GM21825 (cell line): ENCODE results near the gene FGD3.

Source experiments
- ATAC-seq: cut with Tn5 transposase; IDR thresholded peaks from one replicate; pipeline ENCODE4 v1.9.1; 2021; ENCODE audit warnings: mild to moderate bottlenecking, moderate library complexity; ENCODE audit not compliant: unreplicated experiment

The FGD3 gene

DNA sequence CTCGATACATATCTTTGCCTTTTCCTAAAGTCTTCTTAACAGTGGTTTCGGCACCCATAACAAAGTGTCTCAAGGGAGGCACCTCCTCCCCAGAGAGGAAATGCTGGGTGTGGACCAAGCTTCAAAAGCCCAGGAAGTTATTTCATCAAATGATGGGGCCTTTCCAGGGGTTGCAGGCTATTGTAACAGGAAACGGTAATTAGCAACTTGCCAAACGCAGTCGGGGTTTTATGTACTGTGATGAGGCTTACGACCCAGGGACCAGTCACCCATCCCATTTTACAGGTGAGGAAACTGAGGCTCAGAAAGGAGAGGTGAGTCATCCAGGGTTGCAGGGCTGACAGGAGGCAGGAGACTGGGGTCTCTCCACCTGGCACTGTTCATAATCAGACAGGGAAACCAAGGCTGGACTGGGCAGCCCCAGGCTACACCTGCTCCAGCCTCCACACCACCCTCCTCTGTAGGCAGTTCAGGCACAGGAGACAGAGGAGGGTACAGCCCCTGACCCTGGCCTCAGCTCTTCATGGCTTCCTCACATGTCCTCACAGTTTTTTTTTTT lies 81.2 kb downstream of the FGD3 start:
- no peak for ATAC-seq

DNA sequence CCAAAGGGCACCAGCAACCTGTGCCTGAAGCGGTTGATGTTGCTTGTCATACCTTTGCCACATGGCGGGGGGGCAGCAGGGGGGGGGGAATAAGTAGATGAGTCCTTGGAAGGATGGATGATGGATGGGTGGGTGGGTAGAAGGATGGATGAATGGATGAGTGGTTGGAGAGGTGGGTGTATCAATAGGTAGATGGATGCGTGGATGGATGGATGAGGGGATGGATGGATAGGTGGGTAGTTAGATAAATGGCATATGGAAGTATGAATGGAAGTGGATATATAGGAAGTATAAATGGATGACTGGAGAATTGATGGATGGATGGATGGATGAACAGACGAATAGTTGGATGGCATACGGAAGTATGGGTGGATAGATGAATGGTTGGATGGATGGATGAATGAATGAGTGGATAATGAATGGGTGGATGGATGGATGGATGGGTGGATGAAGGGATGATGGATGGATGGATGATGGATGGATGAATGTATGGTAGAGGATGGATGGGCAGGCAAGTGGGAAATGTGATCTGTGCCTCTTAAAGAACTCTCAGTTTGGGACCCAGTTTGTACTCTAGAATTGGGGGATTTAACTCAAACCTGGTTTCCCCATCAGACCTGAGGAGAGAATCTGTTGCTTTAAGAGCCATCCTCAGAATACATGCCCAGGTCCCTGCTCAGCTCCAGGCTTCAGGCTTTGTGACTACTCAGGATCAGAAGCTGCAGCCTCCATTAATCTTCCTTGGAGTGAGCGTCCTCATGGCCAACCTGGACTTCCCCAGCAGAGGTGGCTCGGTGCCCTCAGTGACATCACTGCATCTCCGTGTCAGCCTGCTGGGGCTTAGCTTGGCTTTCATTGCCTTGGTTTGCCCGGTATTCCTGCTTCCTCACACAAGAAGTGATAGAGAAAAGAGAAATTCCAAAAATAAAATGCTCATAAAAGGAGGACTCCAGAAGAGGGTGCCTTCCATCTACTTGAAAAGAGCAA lies 83.6 kb downstream of the FGD3 start:
- no peak for ATAC-seq

DNA sequence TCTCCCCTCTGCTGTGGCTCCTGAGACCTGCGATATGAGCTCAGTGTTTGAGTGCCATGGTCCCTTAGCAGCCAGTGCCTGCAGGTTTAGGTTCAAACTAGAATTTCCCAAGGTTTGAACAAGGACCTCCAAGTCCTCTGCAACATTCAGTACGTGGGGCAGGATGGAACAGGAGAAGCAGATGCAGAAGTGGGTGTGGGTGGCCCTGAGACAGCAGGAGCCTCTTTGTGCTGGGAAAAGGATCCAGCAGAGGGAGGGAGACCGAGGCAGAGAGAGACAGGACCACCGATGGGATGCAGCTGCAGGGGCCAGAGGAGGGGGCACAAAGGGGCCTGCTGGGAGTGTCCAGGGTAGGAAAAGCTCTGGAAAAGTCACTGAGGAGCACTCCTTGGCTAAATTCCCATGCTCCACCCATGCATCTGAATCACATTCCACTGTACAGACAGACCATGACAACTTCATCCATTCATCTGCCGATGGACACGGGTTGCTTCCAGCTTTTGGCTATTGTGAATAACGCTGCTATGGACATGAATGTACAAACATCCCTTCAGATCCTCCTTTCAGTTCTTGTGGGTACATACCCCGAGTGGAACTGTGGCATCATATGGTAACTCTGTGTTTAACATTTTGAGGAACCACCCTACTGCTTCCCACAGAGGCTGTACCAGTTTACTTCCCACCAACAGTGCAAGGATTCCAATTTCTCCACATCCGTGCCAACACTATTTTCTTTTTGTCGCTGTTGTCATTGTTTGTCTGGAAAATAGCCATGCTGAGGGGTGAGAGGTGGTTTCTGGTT lies 84.5 kb downstream of the FGD3 start:
- no peak for ATAC-seq

DNA sequence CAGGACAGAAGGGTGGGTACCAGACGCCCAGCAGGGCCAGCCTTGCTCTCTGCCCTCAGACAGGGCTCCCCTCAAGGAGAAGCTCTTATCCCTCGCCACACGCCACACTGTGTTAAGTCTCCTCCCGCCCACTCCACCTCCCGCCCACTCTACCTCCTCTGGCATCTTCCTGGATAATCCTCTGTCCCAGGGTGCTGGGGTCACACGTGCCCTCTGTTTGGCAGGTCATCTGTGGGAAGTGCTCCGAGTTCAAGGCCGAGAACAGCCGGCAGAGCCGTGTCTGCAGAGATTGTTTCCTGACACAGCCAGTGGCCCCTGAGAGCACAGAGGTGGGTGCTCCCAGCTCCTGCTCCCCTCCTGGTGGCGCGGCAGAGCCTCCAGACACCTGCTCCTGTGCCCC lies 85.2 kb downstream of the FGD3 start:
- ATAC-seq, result no peak

DNA sequence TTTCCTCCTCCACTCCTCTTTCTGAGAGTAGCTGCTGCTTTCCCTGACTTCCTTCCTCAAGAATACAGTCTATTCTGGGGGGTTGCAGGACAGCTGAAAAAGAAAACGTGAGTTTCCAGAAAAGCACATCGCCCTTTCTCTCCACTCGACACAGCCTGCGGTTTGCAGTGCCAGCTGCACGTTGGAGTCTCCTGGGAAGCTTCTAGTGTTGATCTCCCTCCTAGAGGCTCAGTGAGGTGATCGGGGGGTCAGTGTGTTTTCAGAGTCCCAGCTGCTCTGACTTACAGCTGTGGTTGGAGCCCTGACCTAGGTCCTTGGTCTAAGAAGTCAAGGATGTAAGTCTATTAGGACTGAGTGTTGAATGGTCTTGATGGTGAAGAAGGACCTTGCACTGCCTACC lies 86.2 kb downstream of the FGD3 start:
- ATAC-seq, result no peak

DNA sequence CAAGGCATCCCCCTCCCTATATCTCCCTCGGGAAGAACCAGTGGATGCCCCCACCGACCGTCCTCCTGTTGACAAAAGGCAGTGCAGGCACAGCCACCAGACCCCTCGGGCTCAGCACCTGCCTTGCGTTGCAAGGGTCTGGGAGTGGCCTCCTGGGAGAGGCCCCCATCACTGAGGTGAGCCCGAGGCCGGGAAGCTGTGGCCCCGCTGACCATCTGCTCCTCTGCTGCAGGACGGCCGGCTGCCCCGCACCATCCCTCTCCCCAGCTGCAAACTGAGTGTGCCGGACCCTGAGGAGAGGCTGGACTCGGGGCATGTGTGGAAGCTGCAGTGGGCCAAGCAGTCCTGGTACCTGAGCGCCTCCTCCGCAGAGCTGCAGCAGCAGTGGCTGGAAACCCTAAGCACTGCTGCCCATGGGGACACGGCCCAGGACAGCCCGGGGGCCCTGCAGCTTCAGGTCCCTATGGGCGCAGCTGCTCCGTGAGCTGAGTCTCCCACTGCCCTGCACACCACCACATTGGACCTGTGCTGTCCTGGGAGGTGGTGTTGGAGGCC lies 87.9 kb downstream of the FGD3 start:
- ATAC-seq, result no peak

DNA sequence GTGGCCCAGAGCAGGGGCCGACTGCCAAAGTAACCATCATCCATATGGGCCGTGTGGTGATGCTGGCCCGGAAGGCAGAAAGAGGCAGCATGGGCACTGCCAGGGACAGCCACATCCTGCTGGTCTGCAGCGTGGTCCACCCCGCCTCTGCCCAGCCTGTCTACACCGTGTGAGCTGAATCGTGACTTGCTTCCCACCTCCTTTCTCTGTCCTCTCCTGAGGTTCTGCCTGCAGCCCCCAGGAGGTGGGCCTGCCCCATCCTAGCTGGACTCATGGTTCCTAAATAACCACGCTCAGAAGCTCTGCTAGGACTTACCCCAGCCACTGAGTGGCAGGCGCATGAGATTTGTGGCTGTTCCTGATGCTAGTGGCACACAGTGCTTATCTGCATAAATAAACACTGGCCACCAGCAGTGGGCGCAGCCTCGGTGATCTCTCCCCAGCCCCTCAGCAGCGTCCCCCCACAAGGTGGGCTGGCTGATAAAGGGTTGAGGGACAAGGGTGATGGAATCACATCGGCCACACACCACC lies 88.6 kb downstream of the FGD3 start:
- ATAC-seq, result no peak

DNA sequence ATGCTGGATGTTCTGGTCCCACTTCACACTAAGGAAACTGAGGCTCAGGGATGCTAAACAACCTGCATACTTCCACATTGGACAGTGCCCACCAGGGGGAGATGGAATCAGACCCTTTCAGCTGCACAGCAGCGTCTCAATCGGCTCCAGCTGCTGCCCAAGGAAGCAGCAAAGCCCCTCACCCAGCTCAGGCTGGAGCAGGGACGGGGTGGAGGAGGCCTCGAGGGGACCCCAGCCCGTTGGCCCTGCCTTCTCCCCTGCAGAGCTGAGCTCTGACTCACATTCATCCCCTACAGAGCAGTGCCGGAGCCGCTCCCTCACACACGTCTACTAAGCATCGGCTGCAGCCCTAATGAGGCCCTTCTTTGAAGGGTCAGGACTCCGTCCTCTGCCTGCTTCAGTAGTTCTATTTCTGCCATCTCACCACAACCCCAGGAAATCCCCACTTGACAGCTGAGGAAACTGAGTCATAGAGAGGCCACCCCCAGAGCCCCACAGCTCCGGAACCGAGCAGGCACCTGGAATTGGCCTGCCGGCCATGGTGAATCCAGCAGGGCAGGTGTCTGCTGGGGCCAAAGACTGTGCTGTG lies 89.7 kb downstream of the FGD3 start:
- ATAC-seq, result no peak

DNA sequence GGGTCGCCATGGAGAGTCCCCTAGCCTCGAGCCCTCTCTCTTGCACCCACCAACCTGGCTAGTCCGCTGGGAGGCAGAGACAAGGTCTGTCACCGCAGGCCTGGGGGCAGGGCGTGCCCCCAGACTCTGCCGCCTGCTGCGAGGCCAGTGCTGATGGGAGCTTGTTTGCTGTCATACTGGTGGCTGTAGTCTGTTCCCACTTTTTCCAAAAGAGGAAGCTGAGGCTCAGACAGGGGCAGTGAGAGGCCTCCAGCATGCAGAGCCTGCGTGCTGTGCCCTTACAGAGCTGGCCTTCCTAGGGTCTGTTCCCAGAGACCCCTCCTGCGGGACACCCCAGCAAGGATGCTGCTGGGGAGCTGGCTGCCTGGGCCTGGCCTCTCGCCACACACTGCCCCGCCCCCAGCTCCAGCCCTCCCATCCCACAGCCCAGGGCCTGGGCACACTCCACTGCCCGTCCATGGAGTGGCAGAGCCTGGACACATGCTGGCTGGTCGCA lies 90.2 kb downstream of the FGD3 start:
- ATAC-seq, result no peak

DNA sequence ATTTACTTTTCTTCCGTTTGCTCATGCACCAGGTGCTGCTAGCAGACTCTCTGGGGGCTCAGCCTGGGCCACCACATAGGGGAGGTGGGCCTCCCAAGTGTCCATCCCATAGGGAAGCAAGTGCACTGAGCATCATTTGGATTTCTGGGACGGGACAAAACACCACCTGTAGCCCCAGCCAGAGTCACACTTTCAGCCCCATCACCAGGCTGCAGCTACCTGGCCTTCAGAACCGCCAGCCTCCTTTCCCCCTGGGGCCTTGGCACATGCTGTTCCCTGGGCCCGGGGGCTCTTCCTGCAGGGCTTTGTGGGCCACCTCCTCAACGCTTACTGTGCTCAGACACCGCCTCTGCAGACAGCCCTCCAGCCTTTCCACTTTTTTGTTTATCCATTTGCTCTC lies 91.6 kb downstream of the FGD3 start:
- ATAC-seq, result no peak

DNA sequence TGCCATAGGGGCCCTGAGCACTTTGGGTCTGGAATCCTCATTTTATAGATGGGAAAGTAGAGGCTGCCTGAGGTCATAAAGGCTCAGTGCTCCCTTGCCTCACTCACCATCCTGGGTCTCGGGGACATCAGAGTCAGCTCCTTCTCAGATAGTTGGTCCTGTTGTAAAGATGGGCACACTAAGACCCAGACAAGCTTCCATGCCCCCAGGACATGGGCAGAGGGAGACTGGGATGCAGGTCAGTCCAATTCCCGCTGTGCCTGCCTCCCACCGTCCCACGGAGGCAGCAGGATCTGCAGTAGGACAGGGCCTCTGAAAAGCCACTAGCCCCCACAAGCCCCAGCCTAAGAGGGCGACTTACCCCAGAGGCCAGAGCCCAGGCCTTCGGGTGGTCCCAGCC lies 92.1 kb downstream of the FGD3 start:
- ATAC-seq, result no peak

DNA sequence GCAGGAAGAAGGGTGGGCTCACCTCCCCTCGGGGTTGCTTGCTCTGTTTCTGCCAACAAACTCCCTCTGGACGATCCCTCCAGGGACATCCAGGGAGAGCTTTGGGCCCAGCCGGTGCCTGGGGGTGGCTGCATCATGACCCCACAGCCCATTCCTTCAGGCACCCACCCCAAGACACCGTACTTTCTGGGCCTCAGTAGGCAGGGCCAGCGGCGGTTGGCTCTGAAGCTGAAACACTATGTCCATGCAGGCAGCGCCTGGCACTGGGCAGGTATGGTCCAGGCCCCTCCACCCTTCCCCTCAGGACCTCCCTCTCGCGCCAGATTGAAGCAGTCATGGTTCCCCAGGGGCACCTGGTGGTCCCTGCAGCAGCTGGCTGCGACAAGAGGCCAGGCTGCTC lies 92.7 kb downstream of the FGD3 start:
- no peak for ATAC-seq

DNA sequence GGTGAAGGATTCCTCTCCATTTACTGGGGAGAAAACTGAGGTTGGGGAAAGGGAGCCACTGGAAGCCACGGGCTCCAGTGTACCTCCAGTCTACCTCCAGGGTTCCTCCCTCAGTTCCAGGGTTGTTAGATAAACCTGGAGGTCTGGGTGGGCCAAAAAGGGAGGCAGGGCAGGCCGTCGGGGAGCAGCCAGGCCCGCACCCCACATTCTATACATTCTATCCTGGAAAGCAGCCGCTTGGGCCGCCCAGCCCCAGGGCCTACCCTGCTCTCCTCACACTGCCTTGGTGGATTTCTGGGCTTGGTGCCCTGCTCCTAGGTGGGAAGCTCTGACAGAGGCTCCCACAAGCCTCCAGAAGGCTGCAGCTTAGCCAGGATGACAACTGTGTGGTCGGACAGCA lies 93.1 kb downstream of the FGD3 start:
- ATAC-seq, result no peak

DNA sequence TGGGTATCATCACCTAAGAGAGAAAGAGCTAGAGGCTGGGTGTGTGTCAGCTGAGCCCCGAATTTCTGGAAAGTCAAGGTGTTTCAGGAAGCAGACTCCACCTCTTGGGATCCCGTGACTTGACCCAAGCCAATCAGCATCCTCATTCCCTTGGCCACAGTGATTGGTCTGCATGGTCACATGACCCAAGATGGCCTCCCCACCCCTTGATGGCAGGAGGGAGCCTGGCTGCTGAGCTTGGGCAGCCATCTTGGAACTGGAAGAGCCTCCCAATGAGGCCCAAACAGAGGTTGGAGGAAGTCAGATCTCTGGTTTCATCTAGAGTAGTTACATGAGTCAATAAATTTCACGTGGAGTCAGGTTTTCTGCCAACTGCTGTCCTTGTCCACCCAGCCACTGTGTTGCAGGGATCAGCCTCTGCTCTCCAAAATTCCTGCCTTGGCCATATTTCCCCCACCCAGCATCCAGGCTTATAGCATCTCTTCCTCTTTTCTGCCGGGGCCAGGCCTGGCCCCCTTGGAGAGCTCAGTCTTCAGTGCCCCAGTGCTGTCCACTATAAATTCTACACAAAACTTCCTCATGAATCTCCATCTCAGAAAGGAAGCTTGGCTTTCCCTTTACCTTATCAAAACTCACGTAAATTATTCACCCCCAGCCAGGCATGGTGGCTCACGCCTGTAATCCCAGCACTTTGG lies 93.9 kb downstream of the FGD3 start:
- no peak for ATAC-seq

DNA sequence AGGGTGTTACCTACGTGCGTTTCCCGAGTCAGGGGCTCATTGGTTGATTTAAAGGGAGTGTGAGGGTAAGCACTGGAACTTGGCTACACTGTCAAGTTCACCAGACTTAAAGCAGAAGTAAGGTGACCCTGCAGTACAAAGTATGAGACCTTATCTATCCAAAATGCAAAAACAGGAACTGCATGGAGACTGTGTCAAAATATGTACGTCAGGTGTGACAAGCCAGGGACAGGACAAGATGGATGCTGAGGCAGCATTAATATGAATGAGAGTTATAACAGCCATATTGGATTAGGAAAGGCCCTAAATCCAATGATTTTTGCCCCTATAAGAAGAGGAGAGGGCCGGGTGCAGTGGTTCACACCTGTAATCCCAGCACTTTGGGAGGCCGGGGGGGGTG lies 95.8 kb downstream of the FGD3 start:
- no peak for ATAC-seq

DNA sequence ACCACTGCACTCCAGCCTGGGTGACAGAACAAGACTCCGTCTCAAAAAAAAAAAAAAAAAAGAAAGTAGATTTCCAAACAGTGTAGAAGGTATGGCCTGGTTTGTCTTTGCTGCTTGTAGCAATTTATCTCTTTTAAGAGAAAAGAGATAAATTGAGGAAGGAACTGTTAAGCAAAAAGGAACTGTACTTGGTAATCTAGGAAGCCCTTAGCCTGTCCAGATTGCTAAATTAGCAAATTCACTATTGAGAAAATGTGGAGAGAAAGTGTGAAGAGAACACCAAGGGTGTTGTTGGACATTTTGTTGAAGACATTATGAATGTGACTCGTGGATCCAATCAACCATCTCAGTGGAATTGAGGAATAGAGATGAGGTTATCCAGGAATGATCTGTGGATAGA lies 98.2 kb downstream of the FGD3 start:
- ATAC-seq, result no peak

DNA sequence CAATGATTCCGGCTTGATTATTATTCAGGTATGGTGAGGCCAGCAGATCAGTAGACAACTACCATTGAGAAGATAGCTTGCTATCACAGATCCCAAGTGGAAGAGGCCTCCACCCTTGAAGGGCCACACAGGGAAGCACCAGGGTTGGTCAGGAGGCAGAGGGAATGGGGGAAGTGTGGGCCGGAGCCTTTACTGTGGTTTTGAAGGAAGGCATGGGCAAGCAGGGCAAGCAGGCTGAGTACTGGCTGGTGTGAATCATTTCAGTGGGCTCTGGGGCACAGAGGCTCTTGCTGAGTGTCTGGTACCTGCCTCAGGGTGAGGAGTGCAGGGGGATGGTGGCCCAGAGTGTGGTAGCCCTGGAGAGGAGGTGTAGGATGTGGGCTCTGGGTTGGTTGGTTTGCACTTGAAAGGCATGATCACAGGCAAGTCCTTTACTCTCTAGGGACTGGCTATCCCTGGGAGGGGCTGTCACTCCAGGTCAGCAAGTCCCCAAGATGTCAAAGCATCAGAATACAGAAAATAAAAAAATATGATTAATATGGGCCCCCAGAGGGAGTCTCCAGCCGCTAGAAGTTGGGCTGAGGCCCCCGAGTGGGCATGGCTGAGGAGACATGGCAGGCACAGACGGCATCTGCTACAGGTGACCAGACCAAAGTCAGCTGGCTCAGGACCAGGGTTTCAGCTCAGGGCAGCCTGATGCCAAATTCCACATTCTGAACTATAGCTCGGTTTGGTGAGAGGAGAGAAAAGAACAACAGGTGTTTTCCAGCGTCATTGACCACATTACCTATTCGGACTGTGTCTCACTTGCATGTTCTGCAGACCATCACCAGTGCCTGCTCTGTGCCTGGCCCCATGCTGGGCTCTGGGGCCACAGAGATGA lies 101.5 kb downstream of the FGD3 start:
- ATAC-seq, result no peak

DNA sequence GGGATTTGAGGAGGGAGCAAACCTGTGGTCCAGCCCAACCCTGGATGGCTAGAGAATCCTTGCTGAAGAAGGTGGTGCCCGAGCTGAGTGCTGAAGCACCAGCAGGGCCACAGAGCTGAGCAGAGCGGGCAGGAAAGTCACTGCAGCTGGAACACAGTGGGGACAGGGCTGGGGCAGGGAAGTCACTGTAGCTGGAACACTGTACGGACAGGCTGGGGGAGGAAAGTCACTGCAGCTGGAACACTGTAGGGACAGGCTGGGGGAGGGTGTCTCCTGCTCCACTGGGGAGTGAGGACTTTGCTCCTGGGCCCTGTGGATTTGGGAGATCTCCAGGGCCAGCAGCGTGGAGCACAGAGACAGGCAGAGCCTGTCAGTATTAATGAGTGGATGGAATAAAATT lies 102.2 kb downstream of the FGD3 start:
- ATAC-seq, result no peak

DNA sequence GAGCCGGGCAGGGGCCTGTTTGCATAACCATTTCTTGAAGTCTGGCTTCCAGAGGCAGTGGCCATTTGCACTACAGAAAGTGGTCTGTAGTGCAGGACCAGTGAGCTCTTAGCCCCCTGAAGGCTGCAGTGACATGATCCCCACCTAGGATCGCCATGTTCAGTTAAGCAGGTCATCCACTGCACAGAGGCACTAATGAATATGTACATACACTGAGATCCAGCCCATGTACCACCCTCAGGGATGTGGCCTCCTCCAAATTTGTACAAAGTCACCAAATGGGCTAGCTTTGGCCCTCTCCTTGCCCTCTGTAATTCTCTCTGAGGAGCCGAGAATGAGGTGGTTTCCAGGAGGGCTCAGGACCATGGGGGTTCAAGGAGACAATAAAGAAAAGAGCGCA lies 102.9 kb downstream of the FGD3 start:
- ATAC-seq, result no peak
